Ovary (tissue), 3 donors: ENCODE results near the gene IRX4.

ENCODE experiments used
- CTCF ChIP-seq, 3 donors: fragments of 450-650 bp in 2 of 3; fragments of 200-600 bp in 1 of 3; IDR thresholded peaks; one replicate each; pipeline versions ENCODE4 v1.5.1 to v1.8.0; 2016 to 2022; ENCODE audit warnings: antibody characterized with exemption in 3 of 3, mild to moderate bottlenecking in 1 of 3
- EP300 ChIP-seq: sonication (generic); formaldehyde crosslinking; IDR thresholded peaks from one replicate; pipeline ENCODE4 v1.6.1; 2017; ENCODE audit warnings: antibody characterized with exemption
- POLR2A ChIP-seq: fragments of 450-650 bp; IDR thresholded peaks from one replicate; pipeline ENCODE4 v1.6.1; 2017; ENCODE audit warnings: antibody characterized with exemption, mild to moderate bottlenecking, moderate library complexity
- donor health status: DM: no; HTN: no; CAD: no.

- TF ChIP-seq CTCF (IDR thresholded peaks at IDR 0.05) (no peak), POLR2A (no peak), EP300 (no peak)
Observed at GRCh38 chr5:1910081-1910760, 27.5 kb upstream of the IRX4 start.
